Measurements from ENCODE around the gene RELN. TPM values are rescaled to one million over a fixed set of nuclear protein-coding genes. Genes with fewer than 3 reads are reported as not detected.

RELN gene
- total RNA-seq, 1 donor, result under 0.01 TPM

DNA sequence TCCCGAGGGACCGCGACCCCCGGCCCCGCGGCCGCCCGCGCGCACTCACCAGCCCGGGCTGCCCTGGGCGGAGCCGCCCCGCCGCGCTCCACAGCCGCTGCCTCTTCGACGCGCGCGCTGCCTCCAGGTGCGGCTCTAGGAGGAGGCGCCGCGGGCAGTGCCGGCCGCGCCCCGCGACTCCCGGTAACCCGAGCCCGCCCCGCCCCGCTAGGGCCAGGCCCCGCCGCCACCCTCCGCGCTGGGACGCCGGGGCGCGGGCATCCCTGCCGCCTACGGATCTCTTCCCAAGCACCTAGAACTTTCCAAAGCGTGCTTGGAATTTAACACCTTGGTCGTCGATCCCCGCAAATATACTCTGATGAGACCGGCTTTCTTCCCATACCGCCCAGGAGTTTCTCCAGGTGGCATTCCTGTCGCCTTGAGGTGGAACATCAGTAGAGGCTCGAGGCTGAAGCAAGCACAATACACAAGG lies 543.4 kb downstream of the RELN start, which contains the start of gene SLC26A5:
SLC26A5 (minus strand) TSS at position 159 of the 472 bp plus-strand sequence. CDS start 24,693 bp downstream, outside the sequence.
- Histone ChIP-seq H3K27me3 (ENCODE audit: insufficient read depth, low read length) (peaks cover 52% of the 10 kb centered on the region), H3K4me3 (ENCODE audit: low read length) (no peak within 1 kb of the TSS), H3K4me1 (ENCODE audit: insufficient read depth, low read length) (peaks cover 12% of the 10 kb centered on the region), H3K9me3 (ENCODE audit: low read depth, low read length) (no peaks in the 10 kb centered on the region)

DNA sequence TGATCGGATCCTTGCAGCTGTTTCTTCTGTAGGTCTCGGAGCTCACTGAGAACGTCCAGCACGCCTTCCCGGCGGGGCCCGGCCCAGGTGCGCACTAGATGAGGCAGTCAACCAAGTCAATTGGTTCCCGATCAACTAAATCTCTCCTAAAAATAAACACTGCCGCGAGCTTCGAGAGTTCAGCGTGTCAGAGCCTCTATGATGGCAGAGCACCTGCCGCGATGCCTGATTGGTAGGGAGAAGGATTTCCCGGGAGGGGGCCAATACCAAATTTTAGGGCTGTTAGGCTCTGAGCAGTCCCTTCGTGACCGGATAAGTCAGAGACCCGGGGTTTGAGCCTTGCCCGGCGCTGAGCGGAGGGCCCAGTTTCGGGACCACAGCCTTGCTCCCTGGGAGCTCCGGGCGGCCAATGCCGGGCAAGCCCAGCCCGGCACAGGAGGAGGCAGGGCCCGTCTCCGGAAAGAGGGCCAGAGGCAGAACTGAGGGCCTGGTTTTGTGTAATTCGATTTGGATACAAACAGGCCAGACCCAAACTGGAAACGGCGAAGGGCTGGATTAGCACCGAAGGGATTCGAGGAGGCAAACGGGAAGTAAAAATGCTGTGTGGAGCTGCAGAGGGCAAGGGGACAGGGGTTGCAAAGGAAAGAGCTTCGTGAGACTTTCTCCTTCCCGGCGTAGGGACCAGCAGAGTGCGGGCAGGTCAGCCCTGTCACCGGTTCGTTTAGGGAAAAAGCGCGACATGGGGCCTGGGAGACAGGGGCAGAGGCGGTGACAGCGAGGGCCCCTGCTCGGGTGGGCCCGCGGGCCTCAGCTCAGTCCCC lies 544.0 kb downstream of the RELN start:
- Histone ChIP-seq H3K4me1 (ENCODE audit: insufficient read depth, low read length) (peaks cover 12% of the 10 kb centered on the region), H3K4me3 (ENCODE audit: low read length) (no peak overlapping the region), H3K9me3 (ENCODE audit: low read depth, low read length) (no peaks in the 10 kb centered on the region), H3K27me3 (ENCODE audit: insufficient read depth, low read length) (peaks cover 52% of the 10 kb centered on the region)

GRCh38 chr7:103439661-103440060 lies 549.8 kb downstream of the RELN start:
- Histone ChIP-seq H3K9me3 (ENCODE audit: low read depth, low read length) (no peaks in the 10 kb centered on the region), H3K27me3 (ENCODE audit: insufficient read depth, low read length) (peaks cover 38% of the 10 kb centered on the region), H3K4me3 (ENCODE audit: low read length) (no peak overlapping the region), H3K4me1 (ENCODE audit: insufficient read depth, low read length) (no peaks in the 10 kb centered on the region)

GRCh38 chr7:103437623-103438022 lies 551.8 kb downstream of the RELN start:
- no peaks in the 10 kb centered on the region for H3K9me3 ChIP-seq (ENCODE audit: low read depth, low read length)
- peaks cover 17% of the 10 kb centered on the region for H3K27me3 ChIP-seq (ENCODE audit: insufficient read depth, low read length)
- no peaks in the 10 kb centered on the region for H3K4me1 ChIP-seq (ENCODE audit: insufficient read depth, low read length)
- no peak overlapping the region for H3K4me3 ChIP-seq (ENCODE audit: low read length)

GRCh38 chr7:103432712-103433111 lies 556.7 kb downstream of the RELN start:
- Histone ChIP-seq H3K27me3 (ENCODE audit: insufficient read depth, low read length) (peaks cover 14% of the 10 kb centered on the region), H3K9me3 (ENCODE audit: low read depth, low read length) (no peaks in the 10 kb centered on the region), H3K4me1 (ENCODE audit: insufficient read depth, low read length) (no peaks in the 10 kb centered on the region), H3K4me3 (ENCODE audit: low read length) (no peak overlapping the region)

- Histone ChIP-seq H3K4me1 (ENCODE audit: insufficient read depth, low read length) (no peaks in the 10 kb centered on the region), H3K4me3 (ENCODE audit: low read length) (no peak overlapping the region), H3K27me3 (ENCODE audit: insufficient read depth, low read length) (no peaks in the 10 kb centered on the region), H3K9me3 (ENCODE audit: low read depth, low read length) (no peaks in the 10 kb centered on the region)
Measured at GRCh38 chr7:103425177-103425576, 564.3 kb downstream of the RELN start.

GRCh38 chr7:103423467-103424179 lies 565.8 kb downstream of the RELN start:
- Histone ChIP-seq H3K9me3 (ENCODE audit: low read depth, low read length) (no peaks in the 10 kb centered on the region), H3K4me1 (ENCODE audit: insufficient read depth, low read length) (no peaks in the 10 kb centered on the region), H3K4me3 (ENCODE audit: low read length) (no peak overlapping the region), H3K27me3 (ENCODE audit: insufficient read depth, low read length) (no peaks in the 10 kb centered on the region)

Other genes starting within 250 kb of the RELN start
- 19.4 TPM for gene ORC5, start 218.4 kb upstream of the RELN start, total RNA-seq